HFFc6 (cell line): ENCODE data around the gene ZFP36L2. TPM values are rescaled to one million over a fixed set of nuclear protein-coding genes. Genes with fewer than 3 reads are reported as not detected.

Source experiments
- DNase-seq: peaks from one replicate; pipeline ENCODE4 v3.0.0-alpha.2; 2018
- H3K27ac Mint-ChIP-seq: 2 replicates; pipeline ENCODE4 v1.8.0; 2020; ENCODE audit warnings: mild to moderate bottlenecking, mixed read lengths
- H3K27me3 Mint-ChIP-seq: 2 replicates; pipeline ENCODE4 v1.8.0; 2021; ENCODE audit warnings: mild to moderate bottlenecking, moderate library complexity, mixed read lengths; ENCODE audit not compliant: insufficient read depth
- H3K36me3 Mint-ChIP-seq: 2 replicates; pipeline ENCODE4 v1.8.0; 2021; ENCODE audit warnings: low read depth, mixed read lengths
- H3K4me1 Mint-ChIP-seq: 2 replicates; pipeline ENCODE4 v1.8.0; 2020; ENCODE audit warnings: low read depth, mixed read lengths
- H3K4me3 Mint-ChIP-seq: 2 replicates; pipeline ENCODE4 v1.8.0; 2020; ENCODE audit warnings: mild to moderate bottlenecking, moderate library complexity, mixed read lengths
- H3K9me3 Mint-ChIP-seq: 2 replicates; pipeline ENCODE4 v1.8.0; 2020; ENCODE audit warnings: mild to moderate bottlenecking, mixed read lengths
- CTCF ChIP-seq: fragments of 200-600 bp; sonication (generic); IDR thresholded peaks from 2 replicates; pipeline ENCODE4 v1.5.0; 2021; ENCODE audit warnings: antibody characterized with exemption, mild to moderate bottlenecking
- long read RNA-seq: library from polyadenylated mRNA; unstranded; transcript quantifications from one replicate; pipeline ENCODE4 v2.0.0, GENCODE V29; 2019
- total RNA-seq, 6 experiments: library from RNA; stranded (reverse); fragmentation: NEBNext Ultra II Directional; extraction: Animal tissue kit (Norgen Biotek cat#: 25700); gene quantifications; 2 replicates in 1 of 6; 3 replicates in 5 of 6; pipeline ENCODE4 v1.2.3, GENCODE V29; 2021

ZFP36L2 gene, protein sequence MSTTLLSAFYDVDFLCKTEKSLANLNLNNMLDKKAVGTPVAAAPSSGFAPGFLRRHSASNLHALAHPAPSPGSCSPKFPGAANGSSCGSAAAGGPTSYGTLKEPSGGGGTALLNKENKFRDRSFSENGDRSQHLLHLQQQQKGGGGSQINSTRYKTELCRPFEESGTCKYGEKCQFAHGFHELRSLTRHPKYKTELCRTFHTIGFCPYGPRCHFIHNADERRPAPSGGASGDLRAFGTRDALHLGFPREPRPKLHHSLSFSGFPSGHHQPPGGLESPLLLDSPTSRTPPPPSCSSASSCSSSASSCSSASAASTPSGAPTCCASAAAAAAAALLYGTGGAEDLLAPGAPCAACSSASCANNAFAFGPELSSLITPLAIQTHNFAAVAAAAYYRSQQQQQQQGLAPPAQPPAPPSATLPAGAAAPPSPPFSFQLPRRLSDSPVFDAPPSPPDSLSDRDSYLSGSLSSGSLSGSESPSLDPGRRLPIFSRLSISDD
- 10 to 100 TPM; 66.6 to 94.5 (median 81.5) TPM for total RNA-seq
- long read RNA-seq, transcript ZFP36L2-201 (2 exons, 3,696 nt): major isoform, 86 of 119 reads
- long read RNA-seq, partial matches to known transcripts: 0 of 119 reads
- long read RNA-seq, other reads (novel, unspliced or antisense): 33 of 119 reads

GRCh38 chr2:43226558-43226954 is at the start of gene ZFP36L2:
Gene ZFP36L2, minus strand, starts transcription at chr2:43226606. Its CDS starts 291 bp downstream, at chr2:43226315.
- peak within 1 kb of the TSS; percentile 87 for H3K27ac Mint-ChIP-seq
- H3K27me3 Mint-ChIP-seq: no peaks in the 10 kb centered on the region; the same call in 1 of the 2 replicates
- H3K4me1 Mint-ChIP-seq: peaks cover 38% of the 10 kb centered on the region
- peak within 1 kb of the TSS; percentile 90 for H3K4me3 Mint-ChIP-seq
- no peak; the same call in 1 of the 2 replicates for TF ChIP-seq CTCF
- DNase-seq: peak; percentile 92
- peaks cover 24% of the 10 kb centered on the region for H3K36me3 Mint-ChIP-seq
- no peaks in the 10 kb centered on the region for H3K9me3 Mint-ChIP-seq

GRCh38 chr2:43274721-43275120 is 48.3 kb upstream of the ZFP36L2 start:
- DNase-seq: no peak
- TF ChIP-seq CTCF: no peak
- Mint-ChIP-seq H3K27me3 (peaks cover 6% of the 10 kb centered on the region), H3K36me3 (peaks cover 5% of the 10 kb centered on the region), H3K4me1 (peaks cover 51% of the 10 kb centered on the region), H3K9me3 (no peaks in the 10 kb centered on the region), H3K4me3 (no peak overlapping the region), H3K27ac (no peak overlapping the region)

DNA sequence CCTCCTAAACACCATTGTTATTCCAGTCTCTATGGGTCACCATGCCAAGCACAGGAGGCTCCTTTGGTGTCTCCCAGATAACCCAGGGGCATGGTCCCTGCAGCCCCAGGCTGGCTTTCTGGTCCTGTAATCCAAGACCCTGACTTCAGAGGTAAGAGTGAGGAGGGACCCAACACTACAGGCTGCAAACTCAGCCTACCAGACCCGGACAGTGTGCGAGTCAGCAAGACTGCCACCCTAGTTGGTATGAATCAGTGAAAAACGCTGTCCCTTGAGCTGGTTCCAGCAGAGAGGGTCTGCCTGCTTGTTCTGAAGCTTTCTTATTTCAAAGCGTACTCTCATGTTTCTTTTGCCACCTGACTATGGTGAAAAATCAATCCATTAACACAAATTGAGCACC is 47.6 kb upstream of the ZFP36L2 start:
- Mint-ChIP-seq H3K27ac (peak overlapping the region; percentile 17; the same call in 1 of the 2 replicates), H3K36me3 (peaks cover 5% of the 10 kb centered on the region), H3K4me1 (peaks cover 58% of the 10 kb centered on the region), H3K4me3 (no peak overlapping the region; the same call in 1 of the 2 replicates), H3K27me3 (peaks cover 6% of the 10 kb centered on the region), H3K9me3 (no peaks in the 10 kb centered on the region)
- no peak for TF ChIP-seq CTCF
- no peak for DNase-seq

DNA sequence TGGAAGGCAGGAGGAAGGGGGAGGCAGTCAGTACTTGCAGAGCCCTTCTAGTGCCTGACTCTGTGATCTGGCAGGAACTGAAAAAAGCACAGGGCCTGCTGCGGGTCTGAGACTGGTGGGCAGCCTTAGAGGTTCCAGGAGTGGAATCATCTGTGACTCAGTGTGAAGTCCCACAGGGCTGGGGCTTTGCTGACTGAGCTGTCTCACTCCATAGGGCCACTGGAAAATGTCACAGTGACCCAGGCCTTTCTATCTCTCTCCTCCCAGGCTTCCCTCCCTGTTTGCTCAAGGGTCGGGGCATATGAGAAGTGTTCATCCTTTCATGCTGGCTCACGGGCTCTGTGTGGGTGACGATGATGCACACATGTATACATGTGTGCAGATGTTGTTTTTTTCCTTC is 47.1 kb upstream of the ZFP36L2 start:
- H3K4me1 Mint-ChIP-seq: peaks cover 63% of the 10 kb centered on the region
- H3K36me3 Mint-ChIP-seq: peaks cover 5% of the 10 kb centered on the region
- no peak overlapping the region for H3K4me3 Mint-ChIP-seq
- peaks cover 6% of the 10 kb centered on the region for H3K27me3 Mint-ChIP-seq
- peak overlapping the region; percentile 17 for H3K27ac Mint-ChIP-seq
- DNase-seq: peak; percentile 36
- H3K9me3 Mint-ChIP-seq: no peaks in the 10 kb centered on the region
- TF ChIP-seq CTCF: no peak

GRCh38 chr2:43270930-43271615 is 44.7 kb upstream of the ZFP36L2 start:
- Mint-ChIP-seq H3K9me3 (no peaks in the 10 kb centered on the region), H3K27me3 (no peaks in the 10 kb centered on the region; the same call in none of the 2 replicates), H3K4me1 (peaks cover 60% of the 10 kb centered on the region), H3K27ac (no peak overlapping the region), H3K36me3 (peaks cover 5% of the 10 kb centered on the region; the same call in 1 of the 2 replicates), H3K4me3 (no peak overlapping the region)
- DNase-seq: no peak
- peak; percentile 64 for TF ChIP-seq CTCF
